Measurements from ENCODE around the gene GPS1.

GPS1 gene

GRCh38 chr17:82047379-82047778 lies 4.3 kb upstream of the GPS1 start:
- no peak for DNase-seq

GRCh38 chr17:82047914-82048570 lies 3.7 kb upstream of the GPS1 start:
- DNase-seq = no peak

- no peak for DNase-seq
Measured at GRCh38 chr17:82048571-82048971, 3.1 kb upstream of the GPS1 start.

- DNase-seq = no peak
Measured at GRCh38 chr17:82049106-82049505, 2.6 kb upstream of the GPS1 start.

GRCh38 chr17:82049521-82049971 lies 2.2 kb upstream of the GPS1 start:
- DNase-seq = no peak

GRCh38 chr17:82050152-82050760 lies 1.4 kb upstream of the GPS1 start:
- no peak for DNase-seq

GRCh38 chr17:82050761-82051641 lies 697 bp upstream of the GPS1 start:
- DNase-seq = no peak

GRCh38 chr17:82052638-82053059 lies 951 bp downstream of the GPS1 start:
- DNase-seq = no peak

- DNase-seq = no peak
Measured at GRCh38 chr17:82053130-82053529, 1.4 kb downstream of the GPS1 start.

- DNase-seq = no peak
Measured at GRCh38 chr17:82053556-82054263, 2.0 kb downstream of the GPS1 start.

GRCh38 chr17:82054351-82055022 lies 2.8 kb downstream of the GPS1 start:
- DNase-seq = no peak

- DNase-seq = no peak
Measured at GRCh38 chr17:82055023-82055964, 3.6 kb downstream of the GPS1 start.

- no peak for DNase-seq
Measured at GRCh38 chr17:82055965-82056728, 4.4 kb downstream of the GPS1 start.

- DNase-seq = no peak
Measured at GRCh38 chr17:82056729-82057621, 5.3 kb downstream of the GPS1 start.

GRCh38 chr17:82058230-82058854 lies 6.6 kb downstream of the GPS1 start:
- DNase-seq = no peak

GRCh38 chr17:82058855-82059249 lies 7.2 kb downstream of the GPS1 start:
- DNase-seq = no peak

- no peak for DNase-seq
Measured at GRCh38 chr17:82059272-82060000, 7.7 kb downstream of the GPS1 start.

- DNase-seq = no peak
Measured at GRCh38 chr17:82060001-82060380, 8.3 kb downstream of the GPS1 start.
